ENCODE results near the gene B3GNT7.
"Not testable (repeated sequence)": the region's sequence is repeated elsewhere in the genome, so short reads cannot be mapped to it uniquely, and the experiment has no call there.

The B3GNT7 gene

DNA sequence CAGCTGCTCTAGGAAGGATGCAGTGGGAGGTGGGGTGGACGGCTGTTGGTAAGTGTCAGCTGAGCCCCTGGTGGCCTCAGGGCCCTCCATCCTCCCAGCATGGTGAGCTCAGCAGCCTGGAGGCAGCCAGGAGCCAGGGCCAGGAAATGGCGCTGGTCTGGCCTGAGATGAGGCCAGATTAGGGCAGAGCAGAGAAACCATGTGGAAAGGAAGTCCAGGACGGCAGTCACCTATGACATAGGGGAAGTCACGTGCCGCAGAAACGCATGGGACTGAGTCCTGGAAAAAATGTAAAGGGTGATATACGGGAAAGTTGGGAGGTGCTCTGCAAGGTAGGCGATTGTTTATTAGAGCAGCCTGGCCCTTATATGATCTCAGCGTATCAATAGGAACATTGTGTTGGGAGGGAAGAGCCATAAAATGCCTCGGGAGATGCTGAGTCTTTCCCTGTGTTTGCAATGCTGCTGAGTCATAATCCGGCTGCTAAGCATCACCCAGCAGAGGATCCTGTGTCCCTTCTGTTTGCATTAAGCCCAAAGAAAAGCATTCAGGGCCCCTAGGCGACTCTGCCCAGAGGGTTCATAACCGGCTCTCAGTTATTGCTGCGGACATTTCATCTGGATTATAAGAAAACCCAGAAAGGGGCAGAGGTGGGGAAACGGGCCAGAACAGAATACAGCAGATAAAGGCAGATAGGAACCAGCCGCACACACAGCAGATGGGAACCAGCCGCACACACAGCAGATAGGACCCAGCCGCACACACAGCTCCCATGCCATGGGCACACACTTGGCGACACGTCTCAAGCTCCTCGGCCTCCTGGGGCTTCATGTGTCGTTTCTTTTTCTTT is 30.3 kb upstream of the B3GNT7 start:
- H3K4me3 ChIP-seq (ENCODE audit: low read depth, low read length): no peak overlapping the region

DNA sequence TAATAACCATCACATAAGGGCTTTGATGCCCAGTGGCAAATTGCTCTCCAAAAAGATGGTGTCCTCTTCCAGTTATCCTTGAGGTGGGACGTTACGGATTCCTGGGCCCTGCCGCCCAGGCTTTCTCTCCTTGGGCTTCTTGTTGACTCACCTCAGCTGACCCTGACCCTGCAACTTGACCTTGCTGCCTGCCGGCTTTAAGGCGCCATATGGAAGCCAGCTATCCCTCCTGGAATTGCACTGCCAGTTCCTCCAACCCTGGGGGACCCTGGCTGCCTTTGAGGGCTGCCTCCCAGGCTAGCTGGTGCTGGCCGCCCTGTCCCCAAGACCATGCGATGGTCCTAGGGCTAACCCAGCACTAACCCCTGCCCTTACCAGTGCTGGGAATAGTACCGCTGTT is 28.3 kb upstream of the B3GNT7 start:
- H3K4me3 ChIP-seq (ENCODE audit: low read depth, low read length): no peak overlapping the region

GRCh38 chr2:231369580-231370428 is 25.7 kb upstream of the B3GNT7 start:
- H3K4me3 ChIP-seq (ENCODE audit: low read depth, low read length): no peak overlapping the region

DNA sequence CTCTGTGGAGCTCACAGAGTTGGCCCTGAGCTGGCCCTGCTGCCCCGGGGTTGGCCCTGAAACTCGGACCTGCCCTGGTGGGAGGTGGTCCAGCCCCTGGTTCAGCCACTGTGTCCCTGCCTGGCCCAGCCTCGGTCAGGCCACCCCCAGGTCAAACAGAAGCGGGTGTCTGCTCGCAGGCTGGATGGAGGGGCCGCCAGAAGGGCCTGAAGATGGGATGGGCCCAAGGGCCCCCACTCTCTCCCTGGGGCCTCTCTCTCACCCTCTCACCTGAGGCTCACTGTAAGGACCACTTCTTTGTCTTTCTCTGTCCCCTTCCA is 25.1 kb upstream of the B3GNT7 start:
- H3K4me3 ChIP-seq (ENCODE audit: low read depth, low read length): no peak overlapping the region

DNA sequence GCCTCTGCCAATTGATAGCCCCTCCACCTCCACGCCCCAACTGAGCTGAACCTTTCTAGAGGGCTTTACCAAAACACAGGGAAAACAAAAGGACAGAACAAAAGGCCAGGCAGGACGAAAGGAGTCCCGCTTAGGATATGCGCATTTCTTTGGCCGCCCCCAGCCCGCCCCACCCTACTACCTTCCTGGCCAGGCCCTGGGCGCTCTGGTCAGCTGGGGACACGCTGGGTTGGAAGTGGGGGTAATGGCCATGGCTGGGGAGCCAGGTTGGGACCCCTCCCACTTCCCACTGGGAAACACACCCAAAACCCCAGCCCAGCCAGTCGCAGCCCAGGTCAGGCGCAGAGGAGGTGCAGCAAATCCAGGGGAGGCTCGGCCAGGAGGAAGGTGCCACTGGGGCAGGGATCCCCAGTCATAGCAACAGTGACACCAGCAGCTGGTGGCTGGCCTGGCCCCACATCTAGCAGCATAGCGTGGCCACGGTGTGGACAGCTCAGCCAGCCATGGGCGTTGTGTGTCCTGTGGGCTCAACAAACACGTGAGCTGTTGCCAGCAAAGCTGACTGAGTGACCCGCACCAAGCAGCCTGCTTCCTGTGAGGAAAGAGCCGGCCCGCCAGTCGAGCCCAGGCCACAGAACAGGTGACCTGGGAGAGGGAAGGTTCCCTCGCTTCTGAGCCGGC is 24.6 kb upstream of the B3GNT7 start:
- no peak overlapping the region for H3K4me3 ChIP-seq (ENCODE audit: low read depth, low read length)

DNA sequence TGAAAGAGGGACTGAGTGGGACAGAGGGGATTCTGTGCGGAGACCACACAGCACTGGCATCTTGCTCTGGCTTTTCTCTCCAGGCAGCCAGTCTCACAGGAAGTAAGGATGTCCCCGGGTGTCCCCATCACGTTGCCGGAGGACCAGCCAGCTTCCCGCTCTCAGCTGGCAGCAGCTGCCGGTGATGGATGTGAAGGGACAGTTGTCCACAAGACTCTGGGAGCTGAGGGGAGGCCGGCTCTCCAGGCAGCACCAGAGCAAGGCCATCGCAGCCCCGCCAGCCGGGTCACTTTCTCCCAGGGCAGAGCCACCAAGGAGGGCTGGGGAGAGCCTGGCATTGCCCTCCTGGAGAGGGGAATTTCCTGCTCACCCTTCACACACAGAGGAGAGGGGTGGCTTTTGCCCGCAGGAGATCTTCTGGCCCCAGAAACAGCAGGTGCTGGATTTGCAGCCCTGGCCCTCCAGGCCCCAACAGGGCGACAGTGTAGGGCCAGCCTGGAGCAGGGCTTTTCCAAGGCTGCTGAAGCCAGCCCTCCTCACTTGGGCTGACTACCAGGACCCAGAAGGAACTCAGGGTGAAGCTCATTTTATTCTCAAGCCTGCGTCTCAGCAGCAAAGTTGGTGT is 24.0 kb upstream of the B3GNT7 start:
- no peak overlapping the region for H3K4me3 ChIP-seq (ENCODE audit: low read depth, low read length)

GRCh38 chr2:231372326-231372725 is 23.2 kb upstream of the B3GNT7 start:
- no peak overlapping the region for H3K4me3 ChIP-seq (ENCODE audit: low read depth, low read length)

DNA sequence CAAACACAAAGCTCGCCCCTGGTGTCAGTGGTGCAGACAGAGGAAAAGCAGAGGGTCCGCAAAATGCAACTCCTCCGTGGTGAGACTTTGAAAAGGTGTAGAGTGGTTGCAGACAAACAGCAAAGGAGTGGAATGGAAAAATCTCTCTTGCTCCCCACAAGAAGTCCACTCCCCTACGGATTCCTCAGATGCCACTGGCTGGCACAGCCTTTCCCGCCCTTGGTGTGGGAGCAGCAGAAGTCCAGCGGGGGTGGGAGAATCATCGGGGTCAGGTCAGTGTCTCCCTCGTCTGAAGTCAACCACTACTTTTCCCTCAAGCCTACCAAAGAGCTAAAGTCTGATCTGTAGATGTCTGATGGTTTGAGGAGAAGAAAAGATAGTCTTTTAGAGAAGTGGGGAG is 22.3 kb upstream of the B3GNT7 start:
- H3K4me3 ChIP-seq (ENCODE audit: low read depth, low read length): no peak overlapping the region

DNA sequence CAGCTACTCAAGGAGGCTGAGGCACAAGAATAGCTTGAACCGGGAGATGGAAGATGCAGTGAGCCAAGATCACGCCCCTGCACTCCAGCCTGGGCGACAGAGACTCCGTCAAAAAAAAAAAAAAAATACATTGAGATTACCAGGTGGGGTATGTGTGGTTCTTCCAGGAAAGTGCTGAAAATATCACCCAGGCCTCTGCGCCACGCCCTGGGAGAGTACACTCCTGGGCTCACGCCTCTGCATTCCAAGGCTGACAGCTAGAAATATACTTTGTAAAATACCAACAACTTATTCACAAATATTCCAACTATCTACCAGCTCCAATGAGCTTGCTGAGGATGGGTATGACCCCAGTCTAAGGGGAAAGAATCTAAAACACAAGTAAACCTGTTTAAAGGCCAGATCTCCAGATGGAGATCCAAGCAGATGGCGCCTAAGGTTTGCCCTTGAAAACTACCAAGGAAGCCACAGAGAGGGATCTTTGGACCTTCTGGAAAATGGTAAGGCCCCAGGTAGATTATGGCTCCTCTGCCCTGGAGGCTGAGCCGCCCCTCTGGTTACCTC is 21.6 kb upstream of the B3GNT7 start:
- no peak overlapping the region for H3K4me3 ChIP-seq (ENCODE audit: low read depth, low read length)

DNA sequence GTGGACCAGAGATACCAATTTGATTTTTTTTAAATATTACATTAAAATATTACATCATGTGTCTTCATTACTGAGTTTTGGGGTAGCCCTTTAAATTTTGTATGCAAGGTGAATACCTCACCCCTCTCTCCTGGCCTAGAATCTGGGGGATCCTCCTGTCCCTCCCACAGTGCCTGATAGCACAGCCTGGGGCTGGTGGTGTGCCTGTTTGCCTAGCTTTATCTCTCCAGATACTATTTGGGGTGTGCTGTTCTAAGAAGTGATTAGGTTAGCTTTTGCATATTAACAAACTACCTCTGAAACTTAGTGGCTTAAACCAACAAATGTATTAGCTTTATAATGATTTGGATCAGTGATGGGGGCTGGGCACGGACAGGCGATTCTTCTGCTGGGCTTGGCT is 20.7 kb upstream of the B3GNT7 start:
- H3K4me3 ChIP-seq (ENCODE audit: low read depth, low read length): no peak overlapping the region

GRCh38 chr2:231375994-231376615 is 19.4 kb upstream of the B3GNT7 start:
- H3K4me3 ChIP-seq (ENCODE audit: low read depth, low read length): not testable (repeated sequence)

GRCh38 chr2:231376857-231377256 is 18.7 kb upstream of the B3GNT7 start:
- no peak overlapping the region for H3K4me3 ChIP-seq (ENCODE audit: low read depth, low read length)

GRCh38 chr2:231378026-231378722 is 17.3 kb upstream of the B3GNT7 start:
- no peak overlapping the region for H3K4me3 ChIP-seq (ENCODE audit: low read depth, low read length)

GRCh38 chr2:231379266-231380215 is 16.0 kb upstream of the B3GNT7 start:
- no peak overlapping the region for H3K4me3 ChIP-seq (ENCODE audit: low read depth, low read length)

DNA sequence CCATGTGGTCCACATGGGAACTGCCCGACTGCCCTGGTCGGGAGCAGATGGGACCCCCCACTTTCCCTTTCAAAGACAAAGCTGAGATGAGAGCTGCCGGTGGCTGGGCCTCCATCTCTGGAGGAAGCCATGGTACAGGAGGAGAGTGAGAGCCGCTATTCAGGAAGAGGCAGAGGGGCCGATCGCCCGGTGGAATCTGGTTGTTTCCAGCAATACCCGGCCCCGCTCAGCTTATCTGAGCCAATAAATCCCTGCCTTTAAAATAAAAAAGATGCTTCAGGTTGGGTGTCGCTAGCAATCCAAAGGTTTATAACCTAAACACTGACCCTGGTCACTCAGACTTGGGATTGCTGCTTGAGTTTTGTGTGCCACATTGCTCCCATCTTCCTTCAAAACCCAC is 15.2 kb upstream of the B3GNT7 start:
- no peak overlapping the region for H3K4me3 ChIP-seq (ENCODE audit: low read depth, low read length)

GRCh38 chr2:231380991-231381847 is 14.3 kb upstream of the B3GNT7 start:
- H3K4me3 ChIP-seq (ENCODE audit: low read depth, low read length): no peak overlapping the region

DNA sequence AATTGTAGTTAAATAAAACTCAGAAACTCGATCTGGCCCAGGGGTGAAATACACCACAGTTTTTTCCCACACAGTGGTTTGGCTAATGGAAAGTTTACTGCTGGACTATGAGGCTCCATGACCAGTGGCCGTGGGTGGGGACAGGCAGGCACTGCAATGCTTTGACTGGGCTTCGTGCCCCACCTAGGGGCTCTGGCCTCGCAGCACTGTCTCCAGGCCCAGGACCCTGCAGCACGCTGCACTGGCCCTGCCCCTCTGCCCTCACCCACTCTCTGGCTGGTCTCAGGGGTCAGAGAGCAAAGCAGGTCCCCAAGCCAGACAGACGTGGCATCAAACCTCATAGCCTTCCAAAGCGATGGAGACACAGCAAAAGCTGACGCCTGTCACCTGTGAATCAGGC is 13.4 kb upstream of the B3GNT7 start:
- no peak overlapping the region for H3K4me3 ChIP-seq (ENCODE audit: low read depth, low read length)

All from iPS-11a (cell line).